GM18505 (cell line): ENCODE data around the gene OTUD3.
"Not testable (repeated sequence)": the region's sequence is repeated elsewhere in the genome, so short reads cannot be mapped to it uniquely, and the experiment has no call there.

ENCODE experiments used
- ATAC-seq: cut with Tn5 transposase; IDR thresholded peaks from one replicate; pipeline ENCODE4 v1.9.1; 2021; ENCODE audit not compliant: unreplicated experiment
- POLR2A ChIP-seq: IDR thresholded peaks from 4 replicates; pipeline ENCODE4 v1.6.1; 2011; ENCODE audit warnings: borderline replicate concordance; ENCODE audit not compliant: insufficient read depth, insufficient read length; ENCODE audit errors: extremely low read depth

The OTUD3 gene

GRCh38 chr1:19882111-19883071, at the start of gene OTUD3:
TSS of gene OTUD3 (plus strand) at chr1:19882395. CDS start at chr1:19882514, 119 bp downstream.
- ATAC-seq: peak; percentile 89
- TF ChIP-seq POLR2A: peak; percentile 84

DNA sequence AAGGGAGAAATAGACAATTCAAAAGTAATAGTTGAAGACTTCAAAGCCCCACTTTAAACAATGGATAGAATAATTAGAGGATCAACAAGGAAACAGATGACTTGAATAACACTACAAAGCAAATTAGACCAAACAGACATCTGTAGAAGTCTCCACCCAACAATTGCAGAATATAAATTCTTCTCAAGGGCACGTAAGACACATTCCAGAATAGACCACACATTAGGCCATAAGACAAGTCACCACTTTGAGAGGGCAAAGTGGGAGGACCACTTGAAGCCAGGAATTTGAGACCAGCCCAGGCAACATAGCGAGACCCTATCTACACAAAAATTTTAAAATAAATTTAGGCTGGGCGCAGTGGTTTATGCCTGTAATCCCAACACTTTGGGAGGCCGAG, 46.6 kb upstream of the OTUD3 start:
- no peak for TF ChIP-seq POLR2A

GRCh38 chr1:19837866-19838265, 44.3 kb upstream of the OTUD3 start:
- ATAC-seq: no peak
- no peak for TF ChIP-seq POLR2A

More for the DNA sequence above, 46.6 kb upstream of the OTUD3 start:
- no peak for ATAC-seq

GRCh38 chr1:19840228-19840627, 42.0 kb upstream of the OTUD3 start:
- TF ChIP-seq POLR2A: no peak
- no peak for ATAC-seq

DNA sequence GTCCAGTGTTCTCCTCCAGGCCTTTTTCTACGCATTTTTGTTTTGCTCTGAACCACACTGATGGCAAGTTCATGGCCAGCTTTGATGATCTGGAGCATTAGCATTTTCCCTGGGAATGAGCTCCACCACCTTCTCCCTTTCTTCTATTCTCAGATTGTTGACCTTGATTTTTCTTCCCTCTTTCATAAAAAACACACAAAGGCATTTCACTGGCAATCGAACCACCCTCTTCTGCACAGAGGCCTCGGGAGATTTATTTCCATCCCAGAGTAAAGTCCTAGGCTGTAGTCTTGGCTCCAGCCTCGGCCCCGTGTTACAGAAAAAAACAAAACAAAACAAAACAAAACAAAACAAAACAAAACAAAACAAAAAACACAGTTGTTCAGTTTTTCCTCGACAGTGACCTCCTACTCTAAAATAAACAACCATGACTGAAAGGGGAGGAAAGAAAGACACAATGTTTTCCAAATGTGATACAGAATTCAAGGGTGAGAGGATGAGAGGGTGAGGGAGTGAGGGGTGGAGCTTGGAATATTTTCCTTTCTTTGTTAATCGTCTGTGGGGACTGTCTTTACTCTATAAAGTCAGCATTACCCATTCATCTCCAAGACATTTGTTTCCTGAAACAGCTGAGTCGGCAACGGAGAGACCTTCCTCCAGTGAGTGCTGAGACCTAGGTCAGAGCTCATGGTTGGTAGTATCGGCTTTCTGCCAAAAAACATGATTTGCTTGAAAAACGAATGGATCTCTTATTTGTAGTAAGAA, 37.3 kb upstream of the OTUD3 start:
- TF ChIP-seq POLR2A: no peak
- no peak for ATAC-seq

- no peak for TF ChIP-seq POLR2A
Observed at GRCh38 chr1:19845555-19845954, 36.6 kb upstream of the OTUD3 start.

DNA sequence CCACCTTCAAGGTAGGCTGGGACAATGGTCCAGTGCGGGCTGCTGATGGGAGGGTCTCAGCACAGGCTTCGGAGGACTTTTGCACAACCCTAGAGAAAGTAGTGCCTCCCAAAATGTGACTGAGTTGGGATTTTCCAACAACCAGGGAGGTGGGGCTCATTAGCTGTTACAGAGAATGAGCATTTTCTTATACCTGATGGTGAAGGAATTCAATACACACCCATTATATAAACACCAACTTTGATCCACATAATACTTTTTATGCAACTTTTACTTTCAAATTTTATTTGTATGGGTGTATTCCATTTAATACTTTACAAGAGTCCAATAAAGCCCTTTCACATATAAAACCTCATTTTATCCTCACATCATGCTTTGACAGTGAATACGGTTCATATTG, 35.9 kb upstream of the OTUD3 start:
- TF ChIP-seq POLR2A: no peak
- ATAC-seq: no peak

More at GRCh38 chr1:19845555-19845954, 36.6 kb upstream of the OTUD3 start:
- ATAC-seq: no peak

DNA sequence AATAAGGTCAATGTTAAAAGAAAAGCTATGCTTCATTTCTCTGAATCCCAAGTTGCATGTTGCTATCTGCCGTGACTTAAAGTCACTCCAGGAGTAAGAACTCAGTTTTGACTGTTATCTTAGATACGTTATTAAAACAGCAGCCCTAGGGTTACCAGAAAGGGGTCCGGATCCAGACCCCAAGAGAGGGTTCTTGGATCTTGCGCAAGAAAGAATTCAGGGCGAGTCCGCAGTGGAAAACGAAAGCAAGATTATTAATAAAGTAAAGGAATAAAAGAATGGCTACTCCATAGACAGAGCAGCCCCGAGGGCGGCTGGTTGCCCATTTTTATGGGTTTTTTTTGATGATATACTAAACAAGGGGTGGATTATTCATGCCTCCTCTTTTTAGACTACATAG, 34.9 kb upstream of the OTUD3 start:
- ATAC-seq: not testable (repeated sequence)

GRCh38 chr1:19849307-19849706, 32.9 kb upstream of the OTUD3 start:
- not testable (repeated sequence) for ATAC-seq

DNA sequence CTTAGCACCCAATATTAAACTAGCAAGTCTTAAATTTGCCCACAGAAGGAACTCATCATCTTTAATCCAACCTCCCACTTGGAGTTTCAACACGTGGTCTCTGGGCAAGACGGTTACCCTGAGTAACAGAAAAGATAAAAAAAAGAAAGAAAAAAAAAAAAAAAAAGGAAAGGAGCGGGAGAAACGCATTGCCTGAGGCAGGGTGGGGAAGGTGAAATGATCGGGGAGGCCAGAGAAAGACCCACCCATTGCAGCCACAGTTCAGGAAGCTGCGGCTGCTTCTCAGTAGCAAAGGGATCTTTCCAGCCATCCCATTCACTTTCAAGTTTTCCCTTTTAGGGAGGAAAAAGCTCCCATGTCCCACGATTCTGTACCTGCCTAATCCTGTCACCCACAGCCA, 32.0 kb upstream of the OTUD3 start:
- no peak for ATAC-seq

GRCh38 chr1:19852036-19852435, 30.2 kb upstream of the OTUD3 start:
- ATAC-seq: no peak
- no peak for TF ChIP-seq POLR2A

More for the DNA sequence above, 32.0 kb upstream of the OTUD3 start:
- no peak for TF ChIP-seq POLR2A

- ATAC-seq: no peak
- no peak for TF ChIP-seq POLR2A
Observed at GRCh38 chr1:19854866-19855265, 27.3 kb upstream of the OTUD3 start.

- TF ChIP-seq POLR2A: no peak
- no peak for ATAC-seq
Observed at GRCh38 chr1:19858893-19859292, 23.3 kb upstream of the OTUD3 start.

GRCh38 chr1:19859876-19860275, 22.3 kb upstream of the OTUD3 start:
- TF ChIP-seq POLR2A: no peak
- ATAC-seq: no peak
